ENCODE results near the gene ZNF611.

GRCh38 chr19:52679598-52679997 lies 55.2 kb downstream of the ZNF611 start:
- TF ChIP-seq CTCF (IDR thresholded peaks at IDR 0.05), result no peak
- no peak for TF ChIP-seq POLR2A (IDR thresholded peaks at IDR 0.05)

Measured in right lobe of liver (tissue), 4 donors.